Adrenal gland (tissue), 5 donors: ENCODE results near the gene SSU72.

Experiments
- POLR2A ChIP-seq, 2 donors: fragments of 450-650 bp; IDR thresholded peaks; one replicate each; pipeline ENCODE4 v1.6.1; 2017; ENCODE audit warnings: antibody characterized with exemption in 2 of 2, mild to moderate bottlenecking in 2 of 2, moderate library complexity in 1 of 2
- TF ChIP-seq, protein P1 (sequence below), 6 experiments: fragments of 450-650 bp in 4 of 6; fragments of 200-600 bp in 2 of 6; sonication (generic) in 1 of 6; IDR thresholded peaks; 1 replicate in 5 of 6; 2 replicates in 1 of 6; pipeline versions ENCODE4 v1.5.1 to v1.8.0; 2016 to 2021; ENCODE audit warnings: antibody characterized with exemption in 6 of 6, mild to moderate bottlenecking in 2 of 6, moderate library complexity in 1 of 6
- donor health status: DM: no; HTN: no; CAD: no.

DNA sequence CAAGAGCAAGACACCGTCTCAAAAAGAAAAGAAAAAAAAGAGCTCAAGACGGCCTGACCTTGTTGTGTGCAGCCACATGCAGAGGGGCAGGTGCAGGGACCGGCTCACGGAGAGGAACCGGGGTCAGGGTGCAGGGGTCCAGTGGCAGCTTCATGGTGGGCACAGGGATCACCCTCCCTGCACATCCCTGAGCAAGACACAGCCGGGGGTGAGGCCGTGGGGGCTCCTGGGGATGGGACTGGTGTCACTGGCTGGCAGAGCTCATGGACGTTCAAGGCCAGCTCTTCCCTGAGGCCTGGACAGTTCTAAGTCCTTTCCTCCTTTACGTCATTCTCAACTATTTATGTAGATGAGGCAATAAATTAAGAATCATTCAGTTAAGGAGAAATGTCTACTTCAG lies 27.7 kb downstream of the SSU72 start:
- TF ChIP-seq, protein P1, sequence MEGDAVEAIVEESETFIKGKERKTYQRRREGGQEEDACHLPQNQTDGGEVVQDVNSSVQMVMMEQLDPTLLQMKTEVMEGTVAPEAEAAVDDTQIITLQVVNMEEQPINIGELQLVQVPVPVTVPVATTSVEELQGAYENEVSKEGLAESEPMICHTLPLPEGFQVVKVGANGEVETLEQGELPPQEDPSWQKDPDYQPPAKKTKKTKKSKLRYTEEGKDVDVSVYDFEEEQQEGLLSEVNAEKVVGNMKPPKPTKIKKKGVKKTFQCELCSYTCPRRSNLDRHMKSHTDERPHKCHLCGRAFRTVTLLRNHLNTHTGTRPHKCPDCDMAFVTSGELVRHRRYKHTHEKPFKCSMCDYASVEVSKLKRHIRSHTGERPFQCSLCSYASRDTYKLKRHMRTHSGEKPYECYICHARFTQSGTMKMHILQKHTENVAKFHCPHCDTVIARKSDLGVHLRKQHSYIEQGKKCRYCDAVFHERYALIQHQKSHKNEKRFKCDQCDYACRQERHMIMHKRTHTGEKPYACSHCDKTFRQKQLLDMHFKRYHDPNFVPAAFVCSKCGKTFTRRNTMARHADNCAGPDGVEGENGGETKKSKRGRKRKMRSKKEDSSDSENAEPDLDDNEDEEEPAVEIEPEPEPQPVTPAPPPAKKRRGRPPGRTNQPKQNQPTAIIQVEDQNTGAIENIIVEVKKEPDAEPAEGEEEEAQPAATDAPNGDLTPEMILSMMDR (IDR thresholded peaks at IDR 0.05) = no peak
- peak in 1 of 2 donors; percentile 18 for TF ChIP-seq POLR2A (IDR thresholded peaks at IDR 0.05)
